H9 (cell line): ENCODE measurements around the gene DBET. TPM values are rescaled to one million over a fixed set of nuclear protein-coding genes. Genes with fewer than 3 reads are reported as not detected.
"Not testable (repeated sequence)": the region's sequence is repeated elsewhere in the genome, so short reads cannot be mapped to it uniquely, and the experiment has no call there.

Experiments used
- DNase-seq: peaks from one replicate; pipeline ENCODE4 v3.0.0-alpha.2; 2017
- H2AFZ ChIP-seq: one replicate; pipeline ENCODE4 v1.6.1; 2013; ENCODE audit warnings: mild to moderate bottlenecking, low read length, control low read depth, moderate library complexity
- H2AK5ac ChIP-seq: 2 replicates; pipeline ENCODE4 v1.6.1; 2013; ENCODE audit warnings: low read length, control low read depth, mixed read lengths; ENCODE audit not compliant: insufficient read length
- H2BK120ac ChIP-seq: one replicate; pipeline ENCODE4 v1.6.1; 2013; ENCODE audit warnings: low read depth, mild to moderate bottlenecking, low read length, control low read depth, inconsistent platforms; ENCODE audit not compliant: poor library complexity, severe bottlenecking
- H2BK12ac ChIP-seq: 2 replicates; pipeline ENCODE4 v1.6.1; 2013; ENCODE audit warnings: low read length, control low read depth, mixed read lengths, low read depth; ENCODE audit not compliant: insufficient read length
- H2BK15ac ChIP-seq: 2 replicates; pipeline ENCODE4 v1.6.1; 2013; ENCODE audit warnings: low read depth, low read length, control low read depth
- H2BK20ac ChIP-seq: one replicate; pipeline ENCODE4 v1.6.1; 2013; ENCODE audit warnings: low read depth, mild to moderate bottlenecking, low read length, control low read depth, inconsistent platforms; ENCODE audit not compliant: poor library complexity, severe bottlenecking
- H2BK5ac ChIP-seq: 2 replicates; pipeline ENCODE4 v1.6.1; 2013; ENCODE audit warnings: low read length, control low read depth, mixed read lengths; ENCODE audit not compliant: insufficient read length
- H3K14ac ChIP-seq: 2 replicates; pipeline ENCODE4 v1.6.1; 2013; ENCODE audit warnings: low read length, control low read depth; ENCODE audit not compliant: insufficient read depth
- H3K18ac ChIP-seq: 2 replicates; pipeline ENCODE4 v1.6.1; 2013; ENCODE audit warnings: low read depth, mild to moderate bottlenecking, mixed read lengths, low read length, control low read depth; ENCODE audit not compliant: insufficient read length
- H3K23ac ChIP-seq: 2 replicates; pipeline ENCODE4 v1.6.1; 2013; ENCODE audit warnings: low read length, control low read depth, mixed read lengths, low read depth; ENCODE audit not compliant: insufficient read length
- H3K23me2 ChIP-seq: 2 replicates; pipeline ENCODE4 v1.6.1; 2013; ENCODE audit warnings: low read depth, mild to moderate bottlenecking, mixed read lengths, low read length, control low read depth; ENCODE audit not compliant: insufficient read length, poor library complexity, severe bottlenecking
- H3K27ac ChIP-seq: 2 replicates; pipeline ENCODE4 v1.5.1; 2013; ENCODE audit warnings: low read length, control low read depth, mixed read lengths, low read depth; ENCODE audit not compliant: insufficient read length
- H3K27me3 ChIP-seq: 2 replicates; pipeline ENCODE4 v1.6.1; 2013; ENCODE audit warnings: low read length, control low read depth, inconsistent platforms; ENCODE audit not compliant: insufficient read depth
- H3K4ac ChIP-seq: 2 replicates; pipeline ENCODE4 v1.6.1; 2013; ENCODE audit warnings: low read depth, mild to moderate bottlenecking, control low read depth, inconsistent platforms, low read length, moderate library complexity
- H3K4me1 ChIP-seq: 2 replicates; pipeline ENCODE4 v1.6.1; 2013; ENCODE audit warnings: low read length, control low read depth, inconsistent platforms; ENCODE audit not compliant: insufficient read depth
- H3K4me2 ChIP-seq: 2 replicates; pipeline ENCODE4 v1.6.1; 2013; ENCODE audit warnings: low read length, control low read depth, mixed read lengths; ENCODE audit not compliant: insufficient read length, insufficient read depth
- H3K56ac ChIP-seq: 2 replicates; pipeline ENCODE4 v1.6.1; 2013; ENCODE audit warnings: low read depth, mild to moderate bottlenecking, mixed read lengths, low read length, control low read depth; ENCODE audit not compliant: insufficient read length
- H3K79me1 ChIP-seq: 2 replicates; pipeline ENCODE4 v1.6.1; 2013; ENCODE audit warnings: low read depth, mild to moderate bottlenecking, moderate library complexity, low read length, control low read depth, inconsistent platforms; ENCODE audit not compliant: insufficient read depth, poor library complexity, severe bottlenecking
- H3K79me2 ChIP-seq: 2 replicates; pipeline ENCODE4 v1.6.1; 2013; ENCODE audit warnings: low read length, control low read depth, inconsistent platforms; ENCODE audit not compliant: insufficient read depth
- H3K9ac ChIP-seq: 2 replicates; pipeline ENCODE4 v1.6.1; 2013; ENCODE audit warnings: low read length, control low read depth, mixed read lengths; ENCODE audit not compliant: insufficient read length; ENCODE audit errors: extremely low read depth
- H3K9me3 ChIP-seq: one replicate; pipeline ENCODE4 v1.6.1; 2013; ENCODE audit warnings: low read depth, low read length, inconsistent platforms; ENCODE audit not compliant: control insufficient read depth
- H3T11ph ChIP-seq: one replicate; pipeline ENCODE4 v1.6.1; 2013; ENCODE audit warnings: mild to moderate bottlenecking, low read length, control low read depth, inconsistent platforms
- H4K20me1 ChIP-seq: one replicate; pipeline ENCODE4 v1.6.1; 2013; ENCODE audit not compliant: control insufficient read depth, insufficient read length, insufficient read depth
- H4K5ac ChIP-seq: 2 replicates; pipeline ENCODE4 v1.6.1; 2013; ENCODE audit warnings: low read depth, mild to moderate bottlenecking, mixed read lengths, low read length, control low read depth; ENCODE audit not compliant: insufficient read length
- H4K8ac ChIP-seq: replicated peaks from 2 replicates; pipeline ENCODE4 v1.6.1; 2013; ENCODE audit warnings: low read length, control low read depth, mixed read lengths, low read depth; ENCODE audit not compliant: insufficient read length
- H4K91ac ChIP-seq: 2 replicates; pipeline ENCODE4 v1.6.1; 2013; ENCODE audit warnings: low read depth, mild to moderate bottlenecking, moderate library complexity, mixed read lengths, low read length, control low read depth; ENCODE audit not compliant: insufficient read length
- H3K27ac Mint-ChIP-seq, 3 experiments: 2 replicates in 2 of 3; 3 replicates in 1 of 3; pipeline ENCODE4 v1.8.0; 2020 to 2021; ENCODE audit warnings: mixed read lengths in 3 of 3, mild to moderate bottlenecking in 1 of 3, moderate library complexity in 1 of 3
- H3K27me3 Mint-ChIP-seq: 2 replicates; pipeline ENCODE4 v1.8.0; 2021; ENCODE audit warnings: low read depth, mild to moderate bottlenecking, moderate library complexity, mixed read lengths
- H3K36me3 Mint-ChIP-seq, 3 experiments: 2 replicates in 2 of 3; 3 replicates in 1 of 3; pipeline ENCODE4 v1.8.0; 2020 to 2021; ENCODE audit warnings: low read depth in 3 of 3, mixed read lengths in 3 of 3; ENCODE audit not compliant: insufficient read depth in 1 of 3
- H3K4me1 Mint-ChIP-seq, 2 experiments: 2 replicates each; pipeline ENCODE4 v1.8.0; 2020; ENCODE audit warnings: mixed read lengths in 2 of 2
- H3K4me3 Mint-ChIP-seq, 2 experiments: 2 replicates in 1 of 2; 3 replicates in 1 of 2; pipeline ENCODE4 v1.8.0; 2020 to 2021; ENCODE audit warnings: mild to moderate bottlenecking in 2 of 2, mixed read lengths in 2 of 2, moderate library complexity in 1 of 2
- H3K9me3 Mint-ChIP-seq, 2 experiments: 2 replicates in 1 of 2; 3 replicates in 1 of 2; pipeline ENCODE4 v1.8.0; 2020; ENCODE audit warnings: mild to moderate bottlenecking in 2 of 2, mixed read lengths in 2 of 2, moderate library complexity in 1 of 2
- WGBS: extraction: QIAGEN DNeasy Blood & Tissue Kit; methylation state at CpG from one replicate; pipeline ENCODE4 v1.1.7; 2013; ENCODE audit warnings: missing lambda C conversion rate, low lambda C conversion rate, mixed read lengths; ENCODE audit not compliant: insufficient read length; ENCODE audit errors: extremely low coverage; 5-methylcytosine and 5-hydroxymethylcytosine counted together
- total RNA-seq: library from RNA; stranded (reverse); gene quantifications from 2 replicates; pipeline ENCODE4 v1.2.1, GENCODE V29; 2021

DBET gene
- total RNA-seq, 1 experiment from 2014 or later, result not detected

DNA sequence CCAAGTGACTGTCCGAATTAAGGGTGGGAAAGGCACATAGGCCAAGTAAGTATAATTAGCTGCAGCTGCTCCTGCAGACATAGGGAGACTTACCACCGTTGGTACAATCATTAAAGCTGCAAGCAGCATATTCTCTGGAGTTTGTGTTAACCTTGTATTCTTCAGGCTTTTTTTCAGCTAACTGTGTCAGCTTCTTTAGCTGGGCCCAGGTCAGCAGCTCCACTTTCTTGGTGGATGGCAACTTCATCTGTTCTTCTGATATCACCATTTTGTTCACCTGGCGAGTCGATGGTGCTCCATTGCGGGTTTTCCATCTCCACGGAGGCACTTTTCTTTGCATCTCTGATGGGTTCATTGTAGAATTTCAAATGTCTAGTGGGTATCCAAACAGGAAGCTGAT lies 44.5 kb downstream of the DBET start:
- H4K20me1 ChIP-seq, result not testable (repeated sequence)

GRCh38 chr4:190109390-190110011 lies 45.2 kb downstream of the DBET start:
- H2AFZ ChIP-seq, H4K91ac ChIP-seq, H3K9ac ChIP-seq, H3K4me1 Mint-ChIP-seq, H3K4ac ChIP-seq, H3T11ph ChIP-seq, H3K56ac ChIP-seq, H2BK20ac ChIP-seq, H3K18ac ChIP-seq, H3K23ac ChIP-seq, H3K9me3 Mint-ChIP-seq, H3K23me2 ChIP-seq, H3K27me3 ChIP-seq, H3K27ac Mint-ChIP-seq, H2BK5ac ChIP-seq, H3K36me3 Mint-ChIP-seq, H3K79me2 ChIP-seq, H3K4me3 Mint-ChIP-seq, H2BK15ac ChIP-seq, H4K5ac ChIP-seq, H3K27ac ChIP-seq, DNase-seq, H2AK5ac ChIP-seq, H3K4me2 ChIP-seq, H4K20me1 ChIP-seq, H3K27me3 Mint-ChIP-seq, H3K14ac ChIP-seq, H3K4me1 ChIP-seq, H4K8ac ChIP-seq, H3K79me1 ChIP-seq, H2BK120ac ChIP-seq, H2BK12ac ChIP-seq: not testable (repeated sequence)
- peaks cover 73% of the 10 kb centered on the region for H3K9me3 ChIP-seq
- no CpG with 5 or more reads among the region's 1 CpG for WGBS

More for the DNA sequence above, 44.5 kb downstream of the DBET start:
- H3T11ph ChIP-seq, H3K9ac ChIP-seq, H2BK5ac ChIP-seq, H3K27ac ChIP-seq, H2AFZ ChIP-seq, H3K18ac ChIP-seq, H4K5ac ChIP-seq, H2BK15ac ChIP-seq, H2BK20ac ChIP-seq, H3K27ac Mint-ChIP-seq, H3K4ac ChIP-seq, H3K4me1 ChIP-seq, H3K14ac ChIP-seq, H2AK5ac ChIP-seq, H2BK12ac ChIP-seq, H3K27me3 ChIP-seq, H3K23me2 ChIP-seq, H3K27me3 Mint-ChIP-seq, H3K4me3 Mint-ChIP-seq, H3K56ac ChIP-seq, H3K79me2 ChIP-seq, H3K4me1 Mint-ChIP-seq, H3K36me3 Mint-ChIP-seq, H3K9me3 Mint-ChIP-seq, H3K23ac ChIP-seq, H2BK120ac ChIP-seq, H3K79me1 ChIP-seq, H4K8ac ChIP-seq, H4K91ac ChIP-seq, H3K4me2 ChIP-seq: not testable (repeated sequence)
- H3K9me3 ChIP-seq, result peaks cover 73% of the 10 kb centered on the region
- peak; percentile 30 for DNase-seq
- WGBS, result no CpG with 5 or more reads among the region's 6 CpGs
